T-helper 1 cell treated with Interleukin-12 subunit alpha and Interleukin-12 subunit beta and Interleukin-4 antibody, amounts not matched to agents 30 μg/mL and 1 μg/mL, for 36 hours (primary cell): ENCODE measurements around the gene GNB3.
A peak's percentile ranks its signal among the peaks of the same experiment; 100 is the strongest.

Experiments
- H3K27ac Mint-ChIP-seq: one replicate; pipeline ENCODE4 v1.8.0; 2021; ENCODE audit warnings: mild to moderate bottlenecking, mixed read lengths
- H3K27me3 Mint-ChIP-seq: one replicate; pipeline ENCODE4 v1.8.0; 2021; ENCODE audit warnings: low read depth, mixed read lengths
- H3K36me3 Mint-ChIP-seq: one replicate; pipeline ENCODE4 v1.8.0; 2021; ENCODE audit warnings: low read depth, mixed read lengths
- H3K4me1 Mint-ChIP-seq: one replicate; pipeline ENCODE4 v1.8.0; 2021; ENCODE audit warnings: low read depth, mixed read lengths
- H3K4me3 Mint-ChIP-seq: one replicate; pipeline ENCODE4 v1.8.0; 2021; ENCODE audit warnings: mild to moderate bottlenecking, moderate library complexity, mixed read lengths
- H3K9me3 Mint-ChIP-seq: one replicate; pipeline ENCODE4 v1.8.0; 2021; ENCODE audit warnings: mixed read lengths

Gene GNB3

DNA sequence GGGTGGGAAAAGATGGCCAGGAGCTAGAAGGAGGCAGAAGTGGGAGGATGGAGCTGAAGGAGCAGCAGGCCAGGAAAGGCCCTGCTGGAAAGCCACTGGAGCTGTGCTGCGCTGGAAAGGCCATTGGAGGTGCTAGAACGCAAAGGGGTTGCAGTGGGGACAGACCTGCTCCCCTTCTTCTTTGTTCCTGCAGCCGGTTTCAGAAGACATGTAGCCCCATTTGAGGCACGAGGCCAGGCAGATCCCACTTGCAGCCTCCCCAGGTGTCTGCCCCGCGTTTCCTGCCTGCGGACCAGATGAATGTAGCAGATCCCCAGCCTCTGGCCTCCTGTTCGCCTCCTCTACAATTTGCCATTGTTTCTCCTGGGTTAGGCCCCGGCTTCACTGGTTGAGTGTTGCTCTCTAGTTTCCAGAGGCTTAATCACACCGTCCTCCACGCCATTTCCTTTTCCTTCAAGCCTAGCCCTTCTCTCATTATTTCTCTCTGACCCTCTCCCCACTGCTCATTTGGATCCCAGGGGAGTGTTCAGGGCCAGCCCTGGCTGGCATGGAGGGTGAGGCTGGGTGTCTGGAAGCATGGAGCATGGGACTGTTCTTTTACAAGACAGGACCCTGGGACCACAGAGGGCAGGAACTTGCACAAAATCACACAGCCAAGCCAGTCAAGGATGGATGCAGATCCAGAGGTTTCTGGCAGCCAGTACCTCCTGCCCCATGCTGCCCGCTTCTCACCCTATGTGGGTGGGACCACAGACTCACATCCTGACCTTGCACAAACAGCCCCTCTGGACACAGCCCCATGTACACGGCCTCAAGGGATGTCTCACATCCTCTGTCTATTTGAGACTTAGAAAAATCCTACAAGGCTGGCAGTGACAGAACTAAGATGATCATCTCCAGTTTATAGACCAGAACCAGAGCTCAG, 21.4 kb upstream of the GNB3 start:
- Mint-ChIP-seq H3K27me3 (peaks cover 20% of the 10 kb centered on the region), H3K4me1 (peaks cover 14% of the 10 kb centered on the region), H3K4me3 (no peak overlapping the region), H3K36me3 (peaks cover 44% of the 10 kb centered on the region), H3K9me3 (no peaks in the 10 kb centered on the region), H3K27ac (peak overlapping the region; percentile 58)

- H3K27me3 Mint-ChIP-seq, result peaks cover 27% of the 10 kb centered on the region
- no peak overlapping the region for H3K27ac Mint-ChIP-seq
- peaks cover 14% of the 10 kb centered on the region for H3K4me1 Mint-ChIP-seq
- no peaks in the 10 kb centered on the region for H3K9me3 Mint-ChIP-seq
- peaks cover 38% of the 10 kb centered on the region for H3K36me3 Mint-ChIP-seq
- H3K4me3 Mint-ChIP-seq, result no peak overlapping the region
Measured at GRCh38 chr12:6820166-6820565, 20.6 kb upstream of the GNB3 start.

- Mint-ChIP-seq H3K4me1 (peaks cover 17% of the 10 kb centered on the region), H3K27me3 (peaks cover 42% of the 10 kb centered on the region), H3K36me3 (peaks cover 26% of the 10 kb centered on the region), H3K27ac (peak within 1 kb of the TSS; percentile 55), H3K4me3 (peak within 1 kb of the TSS; percentile 61), H3K9me3 (no peaks in the 10 kb centered on the region)
Measured at GRCh38 chr12:6821591-6822425, 18.9 kb upstream of the GNB3 start, which contains the start of gene GPR162. Gene GPR162, plus strand, starts transcription at chr12:6821821. Its CDS starts 2,078 bp downstream, at chr12:6823899.

DNA sequence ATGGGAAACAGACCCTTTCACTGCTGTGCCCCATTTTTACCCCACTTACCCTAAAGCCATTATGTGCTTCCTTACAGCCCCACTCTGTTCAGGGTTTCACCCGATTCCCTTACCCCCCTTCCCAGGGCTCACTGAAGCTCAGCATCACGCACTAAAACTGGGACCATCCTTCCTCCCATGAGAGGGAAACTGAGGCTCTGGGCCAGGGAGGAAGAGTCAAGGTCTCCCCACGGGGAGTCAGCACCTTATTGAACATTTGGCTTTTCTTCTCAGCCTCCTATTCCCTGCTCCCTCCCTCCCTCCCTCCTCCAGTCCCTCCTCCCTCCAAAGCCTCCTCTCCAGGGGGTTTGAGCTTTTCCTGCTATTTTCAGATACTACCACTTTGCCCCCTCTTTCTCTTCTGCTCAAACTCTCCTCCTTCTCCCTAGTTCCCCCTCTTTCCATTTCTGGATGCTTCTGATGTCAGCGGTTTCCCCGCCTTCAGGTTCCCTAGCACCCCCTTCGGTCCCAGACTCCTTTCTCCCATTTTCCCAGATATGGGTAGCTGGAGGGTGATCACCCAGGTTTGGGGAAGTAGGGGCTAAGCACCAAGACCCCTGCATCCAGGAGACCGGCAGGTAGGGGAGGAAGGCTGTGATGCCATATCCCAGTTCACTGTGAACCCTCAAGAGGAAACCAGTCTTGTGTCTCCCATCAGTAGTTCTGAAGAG, 18.1 kb upstream of the GNB3 start:
- H3K36me3 Mint-ChIP-seq, result peaks cover 22% of the 10 kb centered on the region

DNA sequence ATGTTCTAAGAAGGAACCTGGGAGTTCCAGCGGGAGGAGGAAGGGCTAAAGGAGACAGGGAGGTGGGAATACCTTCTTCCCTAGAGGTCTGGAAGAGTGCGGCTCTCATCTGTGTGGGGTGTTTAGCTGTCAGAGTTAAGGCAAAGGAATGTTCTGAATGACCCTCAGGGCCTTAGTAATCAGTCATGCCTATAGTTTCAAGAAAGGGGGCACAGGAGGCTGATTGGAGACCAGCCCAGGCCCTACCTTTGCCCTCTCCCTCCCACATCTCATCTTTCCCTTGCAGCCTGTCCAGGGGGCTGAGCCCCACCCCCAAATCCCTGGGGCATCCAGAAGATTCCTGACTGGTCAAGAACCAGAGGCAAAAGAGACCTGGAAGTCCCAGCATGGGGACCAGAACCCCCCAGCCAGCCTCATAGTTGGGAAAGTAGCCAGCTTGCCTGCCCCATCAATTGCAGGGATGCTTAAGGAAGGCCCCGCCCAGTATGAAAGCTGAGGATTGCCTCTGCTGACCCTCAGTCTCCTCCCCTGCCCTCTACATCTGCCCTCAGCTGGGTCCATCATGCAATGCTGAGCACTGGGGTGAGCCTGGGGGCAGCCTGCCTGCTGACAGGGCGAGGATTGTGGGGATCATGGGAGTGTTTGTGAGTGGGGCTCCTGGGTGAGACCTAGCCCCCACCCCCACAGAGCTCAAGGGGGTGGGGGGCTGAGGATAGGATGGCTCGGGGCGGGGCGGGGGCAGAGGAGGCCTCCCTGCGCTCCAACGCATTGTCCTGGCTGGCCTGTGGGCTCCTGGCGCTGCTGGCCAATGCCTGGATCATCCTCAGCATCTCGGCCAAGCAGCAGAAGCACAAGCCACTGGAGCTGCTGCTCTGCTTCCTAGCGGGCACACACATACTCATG, 17.3 kb upstream of the GNB3 start:
- H3K36me3 Mint-ChIP-seq, result peaks cover 15% of the 10 kb centered on the region
- peaks cover 54% of the 10 kb centered on the region for H3K27me3 Mint-ChIP-seq
- no peaks in the 10 kb centered on the region for H3K9me3 Mint-ChIP-seq
- peaks cover 23% of the 10 kb centered on the region for H3K4me1 Mint-ChIP-seq
- no peak overlapping the region for H3K4me3 Mint-ChIP-seq
- H3K27ac Mint-ChIP-seq, result no peak overlapping the region

More for the DNA sequence above, 18.1 kb upstream of the GNB3 start:
- Mint-ChIP-seq H3K4me3 (peak overlapping the region; percentile 33), H3K9me3 (no peaks in the 10 kb centered on the region), H3K27ac (no peak overlapping the region), H3K4me1 (peaks cover 21% of the 10 kb centered on the region), H3K27me3 (peaks cover 49% of the 10 kb centered on the region)

- peaks cover 9% of the 10 kb centered on the region for H3K36me3 Mint-ChIP-seq
- peaks cover 29% of the 10 kb centered on the region for H3K4me1 Mint-ChIP-seq
- H3K27ac Mint-ChIP-seq, result peak overlapping the region; percentile 17
- no peaks in the 10 kb centered on the region for H3K9me3 Mint-ChIP-seq
- peaks cover 59% of the 10 kb centered on the region for H3K27me3 Mint-ChIP-seq
- no peak overlapping the region for H3K4me3 Mint-ChIP-seq
Measured at GRCh38 chr12:6824085-6824775, 16.5 kb upstream of the GNB3 start.

DNA sequence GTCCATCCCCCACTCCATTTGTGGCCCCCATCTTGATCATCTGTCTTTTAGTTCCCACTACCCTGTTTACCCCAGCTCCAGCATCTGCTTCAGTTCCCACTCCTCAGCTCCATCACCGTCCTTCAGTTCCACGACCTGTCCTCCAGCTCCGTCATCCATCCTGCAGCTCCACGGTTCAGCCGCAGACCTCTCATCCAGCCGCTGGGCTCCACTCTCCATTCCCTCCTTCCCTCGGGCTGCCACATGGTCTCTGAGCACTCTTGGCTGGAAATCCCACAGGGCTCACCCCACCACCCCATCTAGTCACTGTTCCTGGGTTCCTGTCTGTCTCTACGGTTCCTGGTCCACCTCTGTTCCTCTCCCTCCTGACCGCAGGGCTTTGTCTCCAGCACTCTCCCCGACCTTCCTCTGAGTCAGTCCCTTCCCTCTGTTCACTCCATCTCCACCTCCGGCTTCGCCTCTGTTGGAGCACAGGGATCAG, 15.8 kb upstream of the GNB3 start:
- Mint-ChIP-seq H3K4me3 (no peak overlapping the region), H3K4me1 (peaks cover 28% of the 10 kb centered on the region), H3K36me3 (peaks cover 2% of the 10 kb centered on the region), H3K27ac (peak overlapping the region; percentile 17), H3K9me3 (no peaks in the 10 kb centered on the region), H3K27me3 (peaks cover 66% of the 10 kb centered on the region)

GRCh38 chr12:6825398-6826124, 15.2 kb upstream of the GNB3 start:
- Mint-ChIP-seq H3K4me3 (no peak overlapping the region), H3K36me3 (no peaks in the 10 kb centered on the region), H3K27ac (no peak overlapping the region), H3K9me3 (no peaks in the 10 kb centered on the region), H3K27me3 (peaks cover 70% of the 10 kb centered on the region), H3K4me1 (peaks cover 26% of the 10 kb centered on the region)

DNA sequence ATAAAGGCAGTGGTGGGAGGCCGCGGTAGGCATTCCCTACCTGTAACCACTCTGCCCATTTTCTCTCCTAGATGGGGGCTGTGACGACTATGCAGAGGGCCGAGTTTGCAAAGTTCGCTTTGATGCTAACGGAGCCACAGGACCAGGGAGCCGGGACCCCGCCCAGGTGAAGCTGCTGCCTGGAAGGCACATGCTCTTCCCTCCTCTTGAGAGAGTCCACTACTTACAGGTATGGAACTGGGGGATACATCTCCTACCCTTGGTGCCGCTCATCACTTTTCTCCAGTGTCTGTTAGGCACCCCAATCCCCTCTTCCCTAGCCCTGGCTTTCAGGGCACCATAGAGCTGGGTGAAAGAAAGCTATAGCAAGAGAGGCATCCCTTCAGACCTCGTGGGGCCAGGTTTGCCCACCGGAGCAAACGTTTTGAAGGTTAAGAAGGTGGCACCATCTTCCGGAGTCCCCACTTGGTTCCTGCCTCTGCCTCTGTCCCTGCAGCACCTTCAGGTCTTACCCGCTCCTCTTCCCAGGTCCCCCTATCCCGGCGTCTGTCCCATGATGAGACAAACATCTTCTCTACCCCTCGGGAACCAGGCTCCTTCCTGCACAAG, 14.5 kb upstream of the GNB3 start:
- Mint-ChIP-seq H3K4me1 (peaks cover 20% of the 10 kb centered on the region), H3K9me3 (no peaks in the 10 kb centered on the region), H3K27ac (no peak overlapping the region), H3K27me3 (peaks cover 75% of the 10 kb centered on the region), H3K36me3 (no peaks in the 10 kb centered on the region), H3K4me3 (no peak overlapping the region)

- H3K9me3 Mint-ChIP-seq, result no peaks in the 10 kb centered on the region
- H3K27ac Mint-ChIP-seq, result peak overlapping the region; percentile 32
- H3K27me3 Mint-ChIP-seq, result peaks cover 74% of the 10 kb centered on the region
- H3K4me3 Mint-ChIP-seq, result peak overlapping the region; percentile 62
- no peaks in the 10 kb centered on the region for H3K36me3 Mint-ChIP-seq
- peaks cover 18% of the 10 kb centered on the region for H3K4me1 Mint-ChIP-seq
Measured at GRCh38 chr12:6826734-6827436, 13.8 kb upstream of the GNB3 start.

- Mint-ChIP-seq H3K27ac (peak overlapping the region; percentile 32), H3K36me3 (no peaks in the 10 kb centered on the region), H3K4me3 (peak overlapping the region; percentile 62), H3K4me1 (peaks cover 18% of the 10 kb centered on the region), H3K9me3 (no peaks in the 10 kb centered on the region), H3K27me3 (peaks cover 68% of the 10 kb centered on the region)
Measured at GRCh38 chr12:6827437-6827911, 13.3 kb upstream of the GNB3 start.
